Neural cell (in vitro differentiated cells): Measurements from ENCODE around the gene OR10J4. TPM values are rescaled to one million over a fixed set of nuclear protein-coding genes. Genes with fewer than 3 reads are reported as not detected.

Experiments
- H2AFZ ChIP-seq: fragments of 200-600, 300-800 bp; sonication (generic), shearing (Covaris generic); 2 replicates; pipeline ENCODE4 v1.6.0; 2014; ENCODE audit warnings: low read depth, mild to moderate bottlenecking, antibody characterized with exemption, low read length, moderate library complexity
- H3F3A ChIP-seq: fragments of 200-600 bp; shearing (Covaris generic); 2 replicates; pipeline ENCODE4 v1.6.1; 2016; ENCODE audit warnings: mild to moderate bottlenecking, moderate library complexity, mixed read lengths, antibody characterized with exemption, low read length; ENCODE audit not compliant: insufficient read depth, poor library complexity, severe bottlenecking
- H3K27ac ChIP-seq: fragments of 200-600, 300-800 bp; sonication (generic), shearing (Covaris generic); 2 replicates; pipeline ENCODE4 v1.5.1; 2014; ENCODE audit warnings: mild to moderate bottlenecking, low read length, moderate library complexity
- H3K27me3 ChIP-seq: fragments of 300-800, 200-600 bp; sonication (generic), shearing (Covaris generic); 2 replicates; pipeline ENCODE4 v1.6.0; 2014; ENCODE audit warnings: mild to moderate bottlenecking, low read depth, low read length, moderate library complexity; ENCODE audit not compliant: insufficient read depth
- H3K36me3 ChIP-seq: fragments of 300-800, 200-600 bp; sonication (generic), shearing (Covaris generic); 2 replicates; pipeline ENCODE4 v1.5.1; 2014; ENCODE audit warnings: mild to moderate bottlenecking, antibody characterized with exemption, low read length, moderate library complexity; ENCODE audit not compliant: insufficient read depth
- H3K4me2 ChIP-seq: fragments of 300-800, 200-600 bp; sonication (generic), shearing (Covaris generic); 2 replicates; pipeline ENCODE4 v1.6.0; 2014; ENCODE audit warnings: mild to moderate bottlenecking, low read length
- H3K4me3 ChIP-seq: fragments of 300-800, 200-600 bp; sonication (generic), shearing (Covaris generic); 2 replicates; pipeline ENCODE4 v1.5.1; 2014; ENCODE audit warnings: mild to moderate bottlenecking, low read length, moderate library complexity
- H3K79me2 ChIP-seq: fragments of 200-600 bp; shearing (Covaris generic); replicated peaks from 2 replicates; pipeline ENCODE4 v1.6.0; 2014; ENCODE audit warnings: mild to moderate bottlenecking, low read length, moderate library complexity; ENCODE audit not compliant: insufficient read depth
- H3K9ac ChIP-seq: fragments of 300-800, 200-600 bp; sonication (generic), shearing (Covaris generic); 2 replicates; pipeline ENCODE4 v1.6.1; 2016; ENCODE audit warnings: mild to moderate bottlenecking, low read length, mixed read lengths
- H3K9me2 ChIP-seq: fragments of 200-600 bp; shearing (Covaris generic); 2 replicates; pipeline ENCODE4 v1.6.1; 2016; ENCODE audit warnings: mild to moderate bottlenecking, low read length, mixed read lengths; ENCODE audit not compliant: insufficient read depth
- H3K9me3 ChIP-seq: fragments of 200-600, 300-800 bp; sonication (generic), shearing (Covaris generic); 2 replicates; pipeline ENCODE4 v1.6.1; 2016; ENCODE audit warnings: mild to moderate bottlenecking, mixed run types, low read length, moderate library complexity, mixed read lengths
- H4K20me1 ChIP-seq: fragments of 200-600 bp; shearing (Covaris generic); 2 replicates; pipeline ENCODE4 v1.6.1; 2016; ENCODE audit warnings: mild to moderate bottlenecking, mixed run types; ENCODE audit not compliant: insufficient read depth
- EP300 ChIP-seq: fragments of 450-650 bp; conservative IDR thresholded peaks from 2 replicates; pipeline ENCODE4 v1.6.1; 2014; ENCODE audit warnings: antibody characterized with exemption, mild to moderate bottlenecking, moderate library complexity; ENCODE audit not compliant: poor library complexity, severe bottlenecking
- EZH2 ChIP-seq: fragments of 200-600, 300-800 bp; shearing (Covaris generic), sonication (generic); IDR thresholded peaks from 2 replicates; pipeline ENCODE4 v1.6.1; 2014; ENCODE audit warnings: antibody characterized with exemption, low read length, borderline replicate concordance, mild to moderate bottlenecking; ENCODE audit not compliant: insufficient read depth, poor library complexity, severe bottlenecking
- MXI1 ChIP-seq: fragments of 450-650 bp; conservative IDR thresholded peaks from 2 replicates; pipeline ENCODE4 v1.6.1; 2014; ENCODE audit warnings: antibody characterized with exemption, mild to moderate bottlenecking; ENCODE audit not compliant: poor library complexity, severe bottlenecking
- POLR2AphosphoS5 ChIP-seq: IDR thresholded peaks from 2 replicates; pipeline ENCODE4 v1.6.1; 2012
- RAD21 ChIP-seq: fragments of 450-650 bp; conservative IDR thresholded peaks from 2 replicates; pipeline ENCODE4 v1.6.1; 2014; ENCODE audit warnings: antibody characterized with exemption, mild to moderate bottlenecking, moderate library complexity
- SMC3 ChIP-seq: fragments of 450-650 bp; conservative IDR thresholded peaks from 2 replicates; pipeline ENCODE4 v1.6.1; 2014; ENCODE audit warnings: antibody characterized with exemption, mild to moderate bottlenecking, moderate library complexity; ENCODE audit not compliant: poor library complexity
- TAF1 ChIP-seq: IDR thresholded peaks from 2 replicates; pipeline ENCODE4 v1.6.1; 2012; ENCODE audit warnings: low read depth
- polyA plus RNA-seq: library from polyadenylated mRNA; depleted of rRNA; stranded (reverse); fragments of >200 nt; gene quantifications from 2 replicates; pipeline ENCODE4 v1.2.3, GENCODE V29; 2014
- TF ChIP-seq, protein P1 (sequence below): fragments of 450-650 bp; IDR thresholded peaks from 2 replicates; pipeline ENCODE4 v1.5.1; 2014; ENCODE audit warnings: antibody characterized with exemption, mild to moderate bottlenecking, moderate library complexity; ENCODE audit not compliant: poor library complexity, severe bottlenecking
- TF ChIP-seq, protein P2 (sequence below): IDR thresholded peaks from 2 replicates; pipeline ENCODE4 v1.6.1; 2012; ENCODE audit warnings: borderline replicate concordance

OR10J4 gene
- polyA plus RNA-seq, 1 donor from 2014 or later = not detected

- no peak within 1 kb of the TSS for H3K4me2 ChIP-seq
- H3K27me3 ChIP-seq = no peaks in the 10 kb centered on the region
- no peaks in the 10 kb centered on the region for H3K9me2 ChIP-seq
- no peaks in the 10 kb centered on the region for H3F3A ChIP-seq
- TF ChIP-seq EP300 = no peak
- TF ChIP-seq MXI1 = no peak
- no peak for TF ChIP-seq TAF1
- TF ChIP-seq SMC3 = no peak
- no peak for TF ChIP-seq POLR2AphosphoS5
- TF ChIP-seq EZH2 = no peak
- TF ChIP-seq, protein P1, sequence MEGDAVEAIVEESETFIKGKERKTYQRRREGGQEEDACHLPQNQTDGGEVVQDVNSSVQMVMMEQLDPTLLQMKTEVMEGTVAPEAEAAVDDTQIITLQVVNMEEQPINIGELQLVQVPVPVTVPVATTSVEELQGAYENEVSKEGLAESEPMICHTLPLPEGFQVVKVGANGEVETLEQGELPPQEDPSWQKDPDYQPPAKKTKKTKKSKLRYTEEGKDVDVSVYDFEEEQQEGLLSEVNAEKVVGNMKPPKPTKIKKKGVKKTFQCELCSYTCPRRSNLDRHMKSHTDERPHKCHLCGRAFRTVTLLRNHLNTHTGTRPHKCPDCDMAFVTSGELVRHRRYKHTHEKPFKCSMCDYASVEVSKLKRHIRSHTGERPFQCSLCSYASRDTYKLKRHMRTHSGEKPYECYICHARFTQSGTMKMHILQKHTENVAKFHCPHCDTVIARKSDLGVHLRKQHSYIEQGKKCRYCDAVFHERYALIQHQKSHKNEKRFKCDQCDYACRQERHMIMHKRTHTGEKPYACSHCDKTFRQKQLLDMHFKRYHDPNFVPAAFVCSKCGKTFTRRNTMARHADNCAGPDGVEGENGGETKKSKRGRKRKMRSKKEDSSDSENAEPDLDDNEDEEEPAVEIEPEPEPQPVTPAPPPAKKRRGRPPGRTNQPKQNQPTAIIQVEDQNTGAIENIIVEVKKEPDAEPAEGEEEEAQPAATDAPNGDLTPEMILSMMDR = no peak
- TF ChIP-seq RAD21 = no peak
- TF ChIP-seq, protein P2, sequence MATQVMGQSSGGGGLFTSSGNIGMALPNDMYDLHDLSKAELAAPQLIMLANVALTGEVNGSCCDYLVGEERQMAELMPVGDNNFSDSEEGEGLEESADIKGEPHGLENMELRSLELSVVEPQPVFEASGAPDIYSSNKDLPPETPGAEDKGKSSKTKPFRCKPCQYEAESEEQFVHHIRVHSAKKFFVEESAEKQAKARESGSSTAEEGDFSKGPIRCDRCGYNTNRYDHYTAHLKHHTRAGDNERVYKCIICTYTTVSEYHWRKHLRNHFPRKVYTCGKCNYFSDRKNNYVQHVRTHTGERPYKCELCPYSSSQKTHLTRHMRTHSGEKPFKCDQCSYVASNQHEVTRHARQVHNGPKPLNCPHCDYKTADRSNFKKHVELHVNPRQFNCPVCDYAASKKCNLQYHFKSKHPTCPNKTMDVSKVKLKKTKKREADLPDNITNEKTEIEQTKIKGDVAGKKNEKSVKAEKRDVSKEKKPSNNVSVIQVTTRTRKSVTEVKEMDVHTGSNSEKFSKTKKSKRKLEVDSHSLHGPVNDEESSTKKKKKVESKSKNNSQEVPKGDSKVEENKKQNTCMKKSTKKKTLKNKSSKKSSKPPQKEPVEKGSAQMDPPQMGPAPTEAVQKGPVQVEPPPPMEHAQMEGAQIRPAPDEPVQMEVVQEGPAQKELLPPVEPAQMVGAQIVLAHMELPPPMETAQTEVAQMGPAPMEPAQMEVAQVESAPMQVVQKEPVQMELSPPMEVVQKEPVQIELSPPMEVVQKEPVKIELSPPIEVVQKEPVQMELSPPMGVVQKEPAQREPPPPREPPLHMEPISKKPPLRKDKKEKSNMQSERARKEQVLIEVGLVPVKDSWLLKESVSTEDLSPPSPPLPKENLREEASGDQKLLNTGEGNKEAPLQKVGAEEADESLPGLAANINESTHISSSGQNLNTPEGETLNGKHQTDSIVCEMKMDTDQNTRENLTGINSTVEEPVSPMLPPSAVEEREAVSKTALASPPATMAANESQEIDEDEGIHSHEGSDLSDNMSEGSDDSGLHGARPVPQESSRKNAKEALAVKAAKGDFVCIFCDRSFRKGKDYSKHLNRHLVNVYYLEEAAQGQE = no peak
- H3K9ac ChIP-seq = no peak within 1 kb of the TSS
- H3K36me3 ChIP-seq = no peaks in the 10 kb centered on the region
- no peak within 1 kb of the TSS for H2AFZ ChIP-seq
- H3K9me3 ChIP-seq = no peaks in the 10 kb centered on the region
- no peak within 1 kb of the TSS for H3K27ac ChIP-seq
- no peaks in the 10 kb centered on the region for H3K79me2 ChIP-seq
- H3K4me3 ChIP-seq = no peak within 1 kb of the TSS
- H4K20me1 ChIP-seq = no peaks in the 10 kb centered on the region
Measured at GRCh38 chr1:159439422-159439821, 7.4 kb downstream of the OR10J4 start, which contains the start of gene OR10J1. Gene OR10J1, plus strand, starts transcription at chr1:159439722. Its CDS starts 70 bp downstream, at chr1:159439792.

- TF ChIP-seq, protein P2 = no peak
- no peak for TF ChIP-seq TAF1
- TF ChIP-seq EZH2 = no peak
- no peak for TF ChIP-seq EP300
- no peak for TF ChIP-seq POLR2AphosphoS5
- TF ChIP-seq MXI1 = no peak
- TF ChIP-seq RAD21 = no peak
- TF ChIP-seq, protein P1 = no peak
- no peak for TF ChIP-seq SMC3
- H3K27ac ChIP-seq = no peak overlapping the region
- no peaks in the 10 kb centered on the region for H4K20me1 ChIP-seq
- no peaks in the 10 kb centered on the region for H3K79me2 ChIP-seq
- H3F3A ChIP-seq = no peaks in the 10 kb centered on the region
- no peaks in the 10 kb centered on the region for H3K9me3 ChIP-seq
- no peak overlapping the region for H3K9ac ChIP-seq
- no peak overlapping the region for H2AFZ ChIP-seq
- H3K9me2 ChIP-seq = no peaks in the 10 kb centered on the region
- H3K27me3 ChIP-seq = no peaks in the 10 kb centered on the region
- no peaks in the 10 kb centered on the region for H3K36me3 ChIP-seq
- no peak overlapping the region for H3K4me3 ChIP-seq
- no peak overlapping the region for H3K4me2 ChIP-seq
Measured at GRCh38 chr1:159441360-159441759, 9.4 kb downstream of the OR10J4 start.
